ENCODE results near the gene IFNK.

GRCh38 chr9:27530915-27531755 is 7.0 kb downstream of the IFNK start:
- TF ChIP-seq, protein P1, sequence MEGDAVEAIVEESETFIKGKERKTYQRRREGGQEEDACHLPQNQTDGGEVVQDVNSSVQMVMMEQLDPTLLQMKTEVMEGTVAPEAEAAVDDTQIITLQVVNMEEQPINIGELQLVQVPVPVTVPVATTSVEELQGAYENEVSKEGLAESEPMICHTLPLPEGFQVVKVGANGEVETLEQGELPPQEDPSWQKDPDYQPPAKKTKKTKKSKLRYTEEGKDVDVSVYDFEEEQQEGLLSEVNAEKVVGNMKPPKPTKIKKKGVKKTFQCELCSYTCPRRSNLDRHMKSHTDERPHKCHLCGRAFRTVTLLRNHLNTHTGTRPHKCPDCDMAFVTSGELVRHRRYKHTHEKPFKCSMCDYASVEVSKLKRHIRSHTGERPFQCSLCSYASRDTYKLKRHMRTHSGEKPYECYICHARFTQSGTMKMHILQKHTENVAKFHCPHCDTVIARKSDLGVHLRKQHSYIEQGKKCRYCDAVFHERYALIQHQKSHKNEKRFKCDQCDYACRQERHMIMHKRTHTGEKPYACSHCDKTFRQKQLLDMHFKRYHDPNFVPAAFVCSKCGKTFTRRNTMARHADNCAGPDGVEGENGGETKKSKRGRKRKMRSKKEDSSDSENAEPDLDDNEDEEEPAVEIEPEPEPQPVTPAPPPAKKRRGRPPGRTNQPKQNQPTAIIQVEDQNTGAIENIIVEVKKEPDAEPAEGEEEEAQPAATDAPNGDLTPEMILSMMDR (IDR thresholded peaks at IDR 0.05): no peak
- no peak for TF ChIP-seq POLR2A (IDR thresholded peaks at IDR 0.05)

Data from uterus (tissue), 2 donors.